OCI-LY7 (cell line): ENCODE data around the gene MRPL42. TPM values are rescaled to one million over a fixed set of nuclear protein-coding genes. Genes with fewer than 3 reads are reported as not detected.

Source experiments
- BruUV-seq: library from RNA; stranded (reverse); fragments of 400-500 nt; replicated peaks from 2 replicates; lab custom pipeline; 2021; lab: Mats Ljungman, UMichigan
- CTCF ChIA-PET: fragments of 300-600 bp; sonication (Branson Sonifier 250); formaldehyde crosslinking; loops from one replicate; lab custom pipeline; 2022; ENCODE audit warnings: antibody characterized with exemption; ENCODE audit not compliant: unreplicated experiment; lab: Charles Lee
- POLR2A ChIA-PET: fragments of 300-600 bp; sonication (Branson Sonifier 250); formaldehyde crosslinking; loops from one replicate; lab custom pipeline; 2022; ENCODE audit warnings: antibody characterized with exemption; lab: Charles Lee
- DNase-seq: peaks from one replicate; pipeline ENCODE4 v3.0.0-alpha.2; 2015; ENCODE audit warnings: low spot score
- H2AFZ ChIP-seq: fragments of 200-600 bp; sonication (generic), shearing (Covaris generic); 2 replicates; pipeline ENCODE4 v1.6.1; 2014; ENCODE audit warnings: mild to moderate bottlenecking, antibody characterized with exemption, low read length, moderate library complexity
- H3K27ac ChIP-seq: fragments of 200-600 bp; sonication (generic); 2 replicates; pipeline ENCODE4 v1.5.1; 2014; ENCODE audit warnings: mixed run types, low read depth, mild to moderate bottlenecking, moderate library complexity, low read length, inconsistent platforms; ENCODE audit not compliant: poor library complexity, severe bottlenecking
- H3K36me3 ChIP-seq: fragments of 200-600 bp; sonication (generic); 2 replicates; pipeline ENCODE4 v1.6.1; 2014; ENCODE audit warnings: mild to moderate bottlenecking, antibody characterized with exemption, low read length, moderate library complexity, mixed read lengths; ENCODE audit not compliant: insufficient read depth
- H3K4me1 ChIP-seq: fragments of 200-600 bp; sonication (generic); 2 replicates; pipeline ENCODE4 v1.5.1; 2014; ENCODE audit warnings: mild to moderate bottlenecking, low read length; ENCODE audit not compliant: insufficient read depth, poor library complexity, severe bottlenecking
- H3K4me2 ChIP-seq: fragments of 200-600 bp; sonication (generic); 2 replicates; pipeline ENCODE4 v1.6.1; 2014; ENCODE audit warnings: mild to moderate bottlenecking, low read length
- H3K4me3 ChIP-seq: fragments of 200-600 bp; sonication (generic); 2 replicates; pipeline ENCODE4 v1.5.1; 2014; ENCODE audit warnings: mild to moderate bottlenecking, low read depth, low read length; ENCODE audit not compliant: poor library complexity, severe bottlenecking
- H3K79me2 ChIP-seq: fragments of 200-600 bp; sonication (generic); 2 replicates; pipeline ENCODE4 v1.6.1; 2016; ENCODE audit warnings: low read depth, mild to moderate bottlenecking, low read length, moderate library complexity, mixed read lengths; ENCODE audit not compliant: insufficient read depth
- H3K9me2 ChIP-seq: fragments of 200-600 bp; sonication (generic); 2 replicates; pipeline ENCODE4 v1.6.1; 2016; ENCODE audit warnings: mild to moderate bottlenecking, low read length, mixed read lengths; ENCODE audit not compliant: insufficient read depth
- H3K9me3 ChIP-seq: fragments of 200-600 bp; sonication (generic); 2 replicates; pipeline ENCODE4 v1.6.1; 2014; ENCODE audit warnings: mild to moderate bottlenecking, mixed run types, low read length, mixed read lengths
- H4K20me1 ChIP-seq: fragments of 200-600 bp; sonication (generic); 2 replicates; pipeline ENCODE4 v1.6.1; 2014; ENCODE audit warnings: mild to moderate bottlenecking, antibody characterized with exemption, low read length, moderate library complexity, mixed read lengths; ENCODE audit not compliant: insufficient read depth
- EZH2phosphoT487 ChIP-seq: fragments of 200-600 bp; sonication (generic); IDR thresholded peaks from 2 replicates; pipeline ENCODE4 v1.6.1; 2018; ENCODE audit warnings: low read depth, borderline replicate concordance, mild to moderate bottlenecking, mixed run types, antibody characterized with exemption, low read length, moderate library complexity, mixed read lengths
- intact Hi-C: fragments of 100-400 bp; cut with micrococcal nuclease; formaldehyde crosslinking; loops from one replicate; pipeline ENCODE4 v1.10.0; 2022; ENCODE audit not compliant: unreplicated experiment
- total RNA-seq, 2 experiments: library from RNA; depleted of rRNA in 1 of 2; stranded (reverse); fragments of >200 nt in 1 of 2; shearing (Covaris generic) in 1 of 2; gene quantifications; 2 replicates each; pipeline ENCODE4 v1.2.3, GENCODE V29; 2014 to 2022
- TF ChIP-seq, protein P1 (sequence below): fragments of 200-600 bp; sonication (generic); conservative IDR thresholded peaks from 2 replicates; pipeline ENCODE4 v1.5.1; 2014; ENCODE audit warnings: mild to moderate bottlenecking, antibody characterized with exemption, low read length, moderate library complexity, mixed read lengths

Gene MRPL42
- total RNA-seq, 2 experiments from 2014 or later, result 51.3 to 61.6 TPM

GRCh38 chr12:93456077-93456476 is 11.2 kb upstream of the MRPL42 start:
- H3K9me3 ChIP-seq, result no peaks in the 10 kb centered on the region
- POLR2A ChIA-PET, result interaction anchor here (1.3 kb wide), 1 partner anchor 28 kb away, joined by 3 read pairs; no protein-coding TSS in a partner anchor
- no peaks in the 10 kb centered on the region for H3K36me3 ChIP-seq
- H4K20me1 ChIP-seq, result no peaks in the 10 kb centered on the region
- no peak overlapping the region for H3K4me2 ChIP-seq
- TF ChIP-seq, protein P1, sequence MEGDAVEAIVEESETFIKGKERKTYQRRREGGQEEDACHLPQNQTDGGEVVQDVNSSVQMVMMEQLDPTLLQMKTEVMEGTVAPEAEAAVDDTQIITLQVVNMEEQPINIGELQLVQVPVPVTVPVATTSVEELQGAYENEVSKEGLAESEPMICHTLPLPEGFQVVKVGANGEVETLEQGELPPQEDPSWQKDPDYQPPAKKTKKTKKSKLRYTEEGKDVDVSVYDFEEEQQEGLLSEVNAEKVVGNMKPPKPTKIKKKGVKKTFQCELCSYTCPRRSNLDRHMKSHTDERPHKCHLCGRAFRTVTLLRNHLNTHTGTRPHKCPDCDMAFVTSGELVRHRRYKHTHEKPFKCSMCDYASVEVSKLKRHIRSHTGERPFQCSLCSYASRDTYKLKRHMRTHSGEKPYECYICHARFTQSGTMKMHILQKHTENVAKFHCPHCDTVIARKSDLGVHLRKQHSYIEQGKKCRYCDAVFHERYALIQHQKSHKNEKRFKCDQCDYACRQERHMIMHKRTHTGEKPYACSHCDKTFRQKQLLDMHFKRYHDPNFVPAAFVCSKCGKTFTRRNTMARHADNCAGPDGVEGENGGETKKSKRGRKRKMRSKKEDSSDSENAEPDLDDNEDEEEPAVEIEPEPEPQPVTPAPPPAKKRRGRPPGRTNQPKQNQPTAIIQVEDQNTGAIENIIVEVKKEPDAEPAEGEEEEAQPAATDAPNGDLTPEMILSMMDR, result no peak
- TF ChIP-seq EZH2phosphoT487, result no peak
- no peak overlapping the region for H2AFZ ChIP-seq
- no peak overlapping the region for H3K27ac ChIP-seq
- H3K9me2 ChIP-seq, result no peaks in the 10 kb centered on the region
- CTCF ChIA-PET, result no interaction called here
- H3K4me3 ChIP-seq, result no peak overlapping the region
- no peak for DNase-seq
- BruUV-seq, result no TSS peak
- H3K79me2 ChIP-seq, result no peaks in the 10 kb centered on the region
- H3K4me1 ChIP-seq, result no peaks in the 10 kb centered on the region
- intact Hi-C loops, result no loop called here

- ChIA-PET CTCF (no interaction called here), POLR2A (interaction anchor here (1.2 kb wide), 1 partner anchor 32 kb away, joined by 3 read pairs; no protein-coding TSS in a partner anchor)
- Histone ChIP-seq H3K4me1 (no peaks in the 10 kb centered on the region), H3K4me2 (no peak overlapping the region), H3K9me2 (no peaks in the 10 kb centered on the region), H3K27ac (no peak overlapping the region), H3K4me3 (no peak overlapping the region), H2AFZ (no peak overlapping the region), H3K9me3 (no peaks in the 10 kb centered on the region), H3K36me3 (no peaks in the 10 kb centered on the region), H4K20me1 (no peaks in the 10 kb centered on the region), H3K79me2 (no peaks in the 10 kb centered on the region)
- TF ChIP-seq EZH2phosphoT487, result no peak
- TF ChIP-seq, protein P1, result no peak
- intact Hi-C loops, result no loop called here
- BruUV-seq, result no TSS peak
- DNase-seq, result no peak
Observed at GRCh38 chr12:93459097-93459496, 8.2 kb upstream of the MRPL42 start.

DNA sequence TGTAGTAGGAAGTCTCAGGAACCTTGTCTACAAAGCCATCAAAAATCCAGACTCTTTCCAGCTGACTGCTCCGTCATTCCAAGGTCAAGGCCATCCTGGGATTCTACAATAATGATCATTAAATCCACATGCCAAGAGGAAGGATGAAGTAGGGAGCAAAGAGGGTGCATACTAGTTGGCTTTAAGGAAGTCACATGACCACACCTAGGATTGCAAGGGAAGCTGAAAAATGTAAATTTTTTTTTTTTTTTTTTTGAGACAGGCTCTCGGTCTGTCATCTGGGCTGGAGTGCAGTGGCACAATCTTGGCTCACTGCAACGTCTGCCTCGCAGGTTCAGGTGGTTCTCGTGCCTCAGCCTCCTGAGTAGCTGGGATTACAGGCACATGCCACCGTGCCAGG is 7.3 kb upstream of the MRPL42 start:
- ChIA-PET CTCF (no interaction called here), POLR2A (interaction anchor here (0.6 to 1.5 kb wide), 4 partner anchors 17 to 521 kb away, joined by 3 to 4 read pairs (median 3); no protein-coding TSS in a partner anchor)
- Histone ChIP-seq H4K20me1 (no peaks in the 10 kb centered on the region), H3K4me2 (no peak overlapping the region), H2AFZ (peak overlapping the region; percentile 47; the same call in 1 of the 2 replicates), H3K4me1 (no peaks in the 10 kb centered on the region), H3K79me2 (no peaks in the 10 kb centered on the region), H3K36me3 (no peaks in the 10 kb centered on the region), H3K4me3 (no peak overlapping the region), H3K9me3 (no peaks in the 10 kb centered on the region), H3K9me2 (no peaks in the 10 kb centered on the region), H3K27ac (no peak overlapping the region)
- no peak for TF ChIP-seq EZH2phosphoT487
- TF ChIP-seq, protein P1, result no peak
- DNase-seq, result no peak
- BruUV-seq, result no TSS peak
- intact Hi-C loops, result no loop called here
